ENCODE data around the gene KNCN.

KNCN gene

DNA sequence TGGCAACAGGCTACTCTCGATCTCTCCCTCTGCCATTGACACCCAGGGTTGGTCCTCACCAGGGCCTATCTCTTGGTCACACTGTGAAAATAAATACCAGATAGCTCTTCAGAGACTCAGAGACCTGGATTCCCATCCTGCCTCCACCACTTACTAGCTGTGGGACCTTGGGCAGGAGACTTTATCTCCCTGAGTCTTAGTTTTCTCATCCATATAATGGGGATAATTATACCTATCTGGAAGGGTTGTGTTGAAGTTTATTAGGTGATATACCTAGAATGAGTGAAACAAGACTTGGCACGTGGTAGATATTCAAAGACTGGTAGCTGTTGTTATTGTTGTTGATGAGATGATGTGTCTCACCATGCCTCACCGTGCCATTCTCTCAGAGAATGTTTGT, 54.4 kb downstream of the KNCN start:
- no peak for DNase-seq

DNA sequence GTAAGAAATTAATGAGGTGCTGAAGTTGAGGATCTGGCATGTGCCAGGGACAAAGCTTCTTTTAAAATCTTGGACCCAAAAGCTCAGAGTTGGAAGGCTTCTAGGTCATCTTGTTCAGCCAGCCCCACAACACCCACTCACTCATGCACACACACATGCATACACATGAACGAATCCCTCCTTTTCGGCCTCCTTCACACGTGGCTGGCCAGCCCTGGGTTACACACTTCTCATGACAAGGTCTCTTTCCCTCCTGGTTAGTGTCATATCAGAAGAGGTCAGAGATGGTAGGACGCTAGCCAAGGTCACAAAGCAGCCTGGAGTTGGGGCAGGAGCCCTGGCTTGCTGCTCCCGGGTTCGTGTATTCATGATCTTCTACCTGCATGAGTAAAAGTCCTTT, 54.9 kb downstream of the KNCN start:
- DNase-seq, result no peak

DNA sequence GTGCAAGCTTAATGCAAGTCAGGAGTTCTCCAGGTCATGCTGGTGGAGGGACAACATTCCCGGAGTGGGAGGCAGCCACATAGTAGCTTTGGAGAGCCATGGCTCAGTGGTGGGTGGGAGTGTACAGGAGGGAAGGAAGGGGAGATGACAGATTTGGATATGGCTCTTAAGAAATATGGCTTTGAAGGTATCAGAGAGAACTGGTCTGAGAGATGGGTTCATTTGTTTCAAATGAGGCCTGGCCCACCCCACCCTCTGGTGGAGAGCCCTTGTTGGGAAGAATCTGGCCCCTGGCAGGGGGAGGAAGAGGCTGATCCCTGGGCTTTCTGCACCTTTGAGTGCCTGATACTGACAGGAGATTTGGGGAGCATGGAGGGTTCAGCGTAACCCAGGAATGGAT, 55.7 kb downstream of the KNCN start:
- DNase-seq, result no peak

All from NCI-H146 (cell line).